Mesendoderm (in vitro differentiated cells): Measurements from ENCODE around the gene HOXD8.
A peak's percentile ranks its signal among the peaks of the same experiment; 100 is the strongest.

Experiments
- DNase-seq: peaks from one replicate; pipeline ENCODE4 v3.0.0; 2013
- H2AK5ac ChIP-seq: 2 replicates; pipeline ENCODE4 v1.6.1; 2013; ENCODE audit warnings: low read length, inconsistent platforms
- H2BK120ac ChIP-seq: 2 replicates; pipeline ENCODE4 v1.6.1; 2013; ENCODE audit warnings: low read depth, mild to moderate bottlenecking, low read length, moderate library complexity, mixed read lengths
- H2BK15ac ChIP-seq: replicated peaks from 2 replicates; pipeline ENCODE4 v1.6.1; 2013; ENCODE audit warnings: low read depth, mild to moderate bottlenecking, moderate library complexity
- H2BK5ac ChIP-seq: 2 replicates; pipeline ENCODE4 v1.6.1; 2013; ENCODE audit warnings: low read length, inconsistent platforms
- H3K18ac ChIP-seq: 2 replicates; pipeline ENCODE4 v1.6.1; 2013; ENCODE audit warnings: mild to moderate bottlenecking, low read length, mixed read lengths
- H3K23ac ChIP-seq: one replicate; pipeline ENCODE4 v1.6.1; 2013; ENCODE audit warnings: low read length
- H3K27ac ChIP-seq: 2 replicates; pipeline ENCODE4 v1.5.1; 2013; ENCODE audit warnings: low read depth, mild to moderate bottlenecking, inconsistent platforms, low read length, moderate library complexity
- H3K27me3 ChIP-seq: 2 replicates; pipeline ENCODE4 v1.6.1; 2013; ENCODE audit warnings: low read length, control low read depth, mild to moderate bottlenecking, inconsistent platforms; ENCODE audit not compliant: insufficient read depth, poor library complexity
- H3K36me3 ChIP-seq: 2 replicates; pipeline ENCODE4 v1.6.1; 2013; ENCODE audit warnings: low read length, inconsistent platforms; ENCODE audit not compliant: control insufficient read depth, insufficient read depth
- H3K4ac ChIP-seq: one replicate; pipeline ENCODE4 v1.6.1; 2013; ENCODE audit warnings: low read depth, mild to moderate bottlenecking, low read length, moderate library complexity
- H3K4me1 ChIP-seq: 2 replicates; pipeline ENCODE4 v1.6.1; 2013; ENCODE audit warnings: low read depth, low read length, inconsistent platforms; ENCODE audit not compliant: control insufficient read depth
- H3K4me2 ChIP-seq: 2 replicates; pipeline ENCODE4 v1.6.1; 2013; ENCODE audit warnings: low read length
- H3K4me3 ChIP-seq: 2 replicates; pipeline ENCODE4 v1.5.1; 2013; ENCODE audit warnings: mild to moderate bottlenecking, low read length
- H3K56ac ChIP-seq: one replicate; pipeline ENCODE4 v1.6.1; 2013; ENCODE audit warnings: low read length
- H3K79me1 ChIP-seq: 2 replicates; pipeline ENCODE4 v1.6.1; 2013; ENCODE audit warnings: low read length, inconsistent platforms
- H3K79me2 ChIP-seq: 2 replicates; pipeline ENCODE4 v1.6.1; 2013; ENCODE audit warnings: mild to moderate bottlenecking, low read length; ENCODE audit not compliant: control insufficient read depth, insufficient read depth
- H3K9ac ChIP-seq: 2 replicates; pipeline ENCODE4 v1.6.1; 2013; ENCODE audit warnings: low read length, inconsistent platforms
- H4K5ac ChIP-seq: one replicate; pipeline ENCODE4 v1.6.1; 2013; ENCODE audit warnings: low read length
- H4K8ac ChIP-seq: one replicate; pipeline ENCODE4 v1.6.1; 2013; ENCODE audit warnings: low read depth, mild to moderate bottlenecking, control low read depth, low read length, moderate library complexity
- WGBS: extraction: QIAGEN DNeasy Blood & Tissue Kit; methylation state at CpG from one replicate; pipeline ENCODE4 v1.1.7; 2013; ENCODE audit warnings: low lambda C conversion rate, missing lambda C conversion rate; ENCODE audit not compliant: insufficient coverage; ENCODE audit errors: extremely low coverage; 5-methylcytosine and 5-hydroxymethylcytosine counted together

The HOXD8 gene

GRCh38 chr2:176098366-176099158, 30.9 kb upstream of the HOXD8 start:
- DNase-seq = no peak
- no peak overlapping the region for H4K5ac ChIP-seq
- peaks cover 76% of the 10 kb centered on the region for H3K27me3 ChIP-seq
- peak overlapping the region; percentile 8 for H3K9ac ChIP-seq
- H3K18ac ChIP-seq = no peak overlapping the region
- H3K79me2 ChIP-seq = no peaks in the 10 kb centered on the region
- no peaks in the 10 kb centered on the region for H3K36me3 ChIP-seq
- H3K4ac ChIP-seq = no peak overlapping the region
- H3K4me1 ChIP-seq = peaks cover 4% of the 10 kb centered on the region
- H2AK5ac ChIP-seq = no peak overlapping the region
- no CpG with 5 or more reads among the region's 35 CpGs for WGBS
- no peak overlapping the region for H2BK5ac ChIP-seq
- H2BK15ac ChIP-seq = no peak overlapping the region
- no peak overlapping the region for H2BK120ac ChIP-seq
- H3K23ac ChIP-seq = no peak overlapping the region
- H3K27ac ChIP-seq = no peak overlapping the region
- peak overlapping the region; percentile 61 for H3K4me2 ChIP-seq
- H4K8ac ChIP-seq = no peak overlapping the region
- no peaks in the 10 kb centered on the region for H3K79me1 ChIP-seq
- H3K56ac ChIP-seq = peak overlapping the region; percentile 36
- no peak overlapping the region for H3K4me3 ChIP-seq

- H3K79me1 ChIP-seq = no peaks in the 10 kb centered on the region
- H3K4me3 ChIP-seq = no peak overlapping the region
- no peak overlapping the region for H3K4ac ChIP-seq
- no peak overlapping the region for H2BK5ac ChIP-seq
- no peak for DNase-seq
- H3K27me3 ChIP-seq = peaks cover 76% of the 10 kb centered on the region
- H4K5ac ChIP-seq = no peak overlapping the region
- H3K56ac ChIP-seq = no peak overlapping the region
- no peak overlapping the region for H4K8ac ChIP-seq
- peaks cover 4% of the 10 kb centered on the region for H3K4me1 ChIP-seq
- H3K18ac ChIP-seq = no peak overlapping the region
- H3K4me2 ChIP-seq = no peak overlapping the region
- no peak overlapping the region for H3K27ac ChIP-seq
- H2BK15ac ChIP-seq = no peak overlapping the region
- H3K79me2 ChIP-seq = no peaks in the 10 kb centered on the region
- H3K36me3 ChIP-seq = no peaks in the 10 kb centered on the region
- no peak overlapping the region for H3K9ac ChIP-seq
- no peak overlapping the region for H2BK120ac ChIP-seq
- H2AK5ac ChIP-seq = no peak overlapping the region
- H3K23ac ChIP-seq = no peak overlapping the region
- WGBS = no CpG with 5 or more reads among the region's 30 CpGs
These were observed 30.3 kb upstream of the HOXD8 start for GRCh38 chr2:176099159-176099727.

GRCh38 chr2:176099728-176100546, 29.6 kb upstream of the HOXD8 start, which contains the start of gene HOXD12:
TSS of gene HOXD12 (plus strand) at chr2:176099795. CDS start at chr2:176099802, 7 bp downstream.
- Histone ChIP-seq H3K36me3 (no peaks in the 10 kb centered on the region), H4K8ac (no peak within 1 kb of the TSS), H3K79me1 (no peaks in the 10 kb centered on the region), H2BK5ac (no peak within 1 kb of the TSS), H3K4me3 (no peak within 1 kb of the TSS), H4K5ac (no peak within 1 kb of the TSS), H3K27ac (no peak within 1 kb of the TSS), H2AK5ac (no peak within 1 kb of the TSS), H3K23ac (no peak within 1 kb of the TSS), H3K79me2 (no peaks in the 10 kb centered on the region), H2BK15ac (no peak within 1 kb of the TSS), H3K9ac (no peak within 1 kb of the TSS), H3K4me2 (peak within 1 kb of the TSS; percentile 61), H2BK120ac (no peak within 1 kb of the TSS), H3K56ac (no peak within 1 kb of the TSS), H3K18ac (no peak within 1 kb of the TSS), H3K4me1 (peaks cover 4% of the 10 kb centered on the region), H3K4ac (no peak within 1 kb of the TSS), H3K27me3 (peaks cover 75% of the 10 kb centered on the region)
- no peak for DNase-seq
- WGBS = no CpG with 5 or more reads among the region's 70 CpGs

GRCh38 chr2:176100547-176101140, 28.9 kb upstream of the HOXD8 start:
- H3K4me3 ChIP-seq = no peak overlapping the region
- H3K4me1 ChIP-seq = peaks cover 4% of the 10 kb centered on the region
- no peaks in the 10 kb centered on the region for H3K79me2 ChIP-seq
- H2BK5ac ChIP-seq = no peak overlapping the region
- no peak overlapping the region for H2AK5ac ChIP-seq
- no peak overlapping the region for H2BK120ac ChIP-seq
- no peaks in the 10 kb centered on the region for H3K79me1 ChIP-seq
- no peak overlapping the region for H4K8ac ChIP-seq
- H3K18ac ChIP-seq = no peak overlapping the region
- no peak overlapping the region for H3K4ac ChIP-seq
- H3K27ac ChIP-seq = no peak overlapping the region
- no CpG with 5 or more reads among the region's 28 CpGs for WGBS
- H3K4me2 ChIP-seq = no peak overlapping the region
- H3K36me3 ChIP-seq = no peaks in the 10 kb centered on the region
- H3K56ac ChIP-seq = no peak overlapping the region
- H3K27me3 ChIP-seq = peaks cover 76% of the 10 kb centered on the region
- no peak overlapping the region for H3K9ac ChIP-seq
- H3K23ac ChIP-seq = no peak overlapping the region
- no peak for DNase-seq
- no peak overlapping the region for H2BK15ac ChIP-seq
- no peak overlapping the region for H4K5ac ChIP-seq

GRCh38 chr2:176101216-176101830, 28.2 kb upstream of the HOXD8 start:
- H3K9ac ChIP-seq = no peak overlapping the region
- no peak overlapping the region for H4K8ac ChIP-seq
- no peak overlapping the region for H3K18ac ChIP-seq
- H3K79me2 ChIP-seq = no peaks in the 10 kb centered on the region
- no peak for DNase-seq
- no CpG with 5 or more reads among the region's 2 CpGs for WGBS
- H3K4ac ChIP-seq = no peak overlapping the region
- no peaks in the 10 kb centered on the region for H3K36me3 ChIP-seq
- H2BK5ac ChIP-seq = no peak overlapping the region
- H3K4me3 ChIP-seq = no peak overlapping the region
- H2BK15ac ChIP-seq = no peak overlapping the region
- peaks cover 82% of the 10 kb centered on the region for H3K27me3 ChIP-seq
- peaks cover 2% of the 10 kb centered on the region for H3K4me1 ChIP-seq
- H3K23ac ChIP-seq = no peak overlapping the region
- no peak overlapping the region for H3K4me2 ChIP-seq
- H3K56ac ChIP-seq = no peak overlapping the region
- no peak overlapping the region for H3K27ac ChIP-seq
- no peaks in the 10 kb centered on the region for H3K79me1 ChIP-seq
- H2AK5ac ChIP-seq = no peak overlapping the region
- H2BK120ac ChIP-seq = no peak overlapping the region
- H4K5ac ChIP-seq = no peak overlapping the region
